CD14-positive monocyte (primary cell): ENCODE measurements around the gene CCDC167. TPM values are rescaled to one million over a fixed set of nuclear protein-coding genes. Genes with fewer than 3 reads are reported as not detected.

Experiments used
- DNase-seq, 3 donors: peaks; one replicate each; pipeline ENCODE4 v3.0.0-alpha.2; 2011 to 2022
- H2AFZ ChIP-seq: 2 replicates; pipeline ENCODE4 v1.6.0; 2012; ENCODE audit warnings: mild to moderate bottlenecking, low read depth, low read length, inconsistent platforms; ENCODE audit not compliant: insufficient read depth, poor library complexity, severe bottlenecking
- H3K27ac ChIP-seq, 2 donors: 1 replicate in 1 of 2; 2 replicates in 1 of 2; pipeline ENCODE4 v1.5.1; 2012 to 2013; ENCODE audit warnings: low read length in 2 of 2, control low read depth in 1 of 2, inconsistent platforms in 1 of 2, low read depth in 1 of 2, mild to moderate bottlenecking in 1 of 2
- H3K27me3 ChIP-seq, 2 donors: one replicate each; pipeline versions ENCODE4 v1.6.0 to v1.6.1; 2011 to 2013; ENCODE audit warnings: low read length in 2 of 2; ENCODE audit not compliant: control insufficient read depth in 2 of 2, insufficient read depth in 2 of 2
- H3K36me3 ChIP-seq, 2 donors: replicated peaks in 1 of 2; 1 replicate in 1 of 2; 2 replicates in 1 of 2; pipeline versions ENCODE4 v1.5.1 to v1.6.1; 2012 to 2013; ENCODE audit warnings: low read length in 2 of 2, control low read depth in 1 of 2, inconsistent platforms in 1 of 2, mild to moderate bottlenecking in 1 of 2; ENCODE audit not compliant: insufficient read depth in 2 of 2, control insufficient read depth in 1 of 2
- H3K4me1 ChIP-seq, 2 donors: 1 replicate in 1 of 2; 2 replicates in 1 of 2; pipeline versions ENCODE4 v1.5.1 to v1.6.1; 2012 to 2013; ENCODE audit warnings: low read length in 2 of 2, control low read depth in 1 of 2, inconsistent platforms in 1 of 2, mild to moderate bottlenecking in 1 of 2, moderate library complexity in 1 of 2; ENCODE audit not compliant: insufficient read depth in 2 of 2, control insufficient read depth in 1 of 2
- H3K4me2 ChIP-seq: replicated peaks from 2 replicates; pipeline ENCODE3; 2012; ENCODE audit warnings: low read length, moderate library complexity, mild to moderate bottlenecking; ENCODE audit not compliant: poor library complexity, severe bottlenecking; ENCODE audit errors: extremely low read depth
- H3K4me3 ChIP-seq, 3 experiments: fragments of 200-600 bp in 1 of 3; sonication (generic) in 1 of 3; replicated peaks in 1 of 3; 1 replicate in 2 of 3; 2 replicates in 1 of 3; pipeline ENCODE4 v1.5.1; 2011 to 2013; ENCODE audit warnings: low read length in 3 of 3, mild to moderate bottlenecking in 3 of 3, control low read depth in 2 of 3, low read depth in 2 of 3, inconsistent platforms in 1 of 3, moderate library complexity in 1 of 3
- H3K79me2 ChIP-seq: 2 replicates; pipeline ENCODE4 v1.6.0; 2012; ENCODE audit warnings: mild to moderate bottlenecking, control low read depth, inconsistent platforms, low read length, moderate library complexity; ENCODE audit not compliant: insufficient read depth
- H3K9ac ChIP-seq: 2 replicates; pipeline ENCODE4 v1.6.0; 2017; ENCODE audit warnings: low read length, mild to moderate bottlenecking; ENCODE audit not compliant: insufficient read depth, poor library complexity, severe bottlenecking
- H3K9me3 ChIP-seq, 2 donors: replicated peaks in 1 of 2; 1 replicate in 1 of 2; 2 replicates in 1 of 2; pipeline versions ENCODE4 v1.5.1 to v1.6.1; 2012 to 2013; ENCODE audit warnings: low read length in 2 of 2, control low read depth in 1 of 2; ENCODE audit not compliant: control insufficient read depth in 1 of 2, insufficient read depth in 1 of 2
- H4K20me1 ChIP-seq: 2 replicates; pipeline ENCODE4 v1.6.0; 2012; ENCODE audit warnings: mild to moderate bottlenecking, low read length, control low read depth, moderate library complexity; ENCODE audit not compliant: insufficient read depth
- H3K27ac Mint-ChIP-seq, 7 donors: one replicate each; pipeline ENCODE4 v1.8.0; 2020; ENCODE audit warnings: mild to moderate bottlenecking in 7 of 7, mixed read lengths in 7 of 7, moderate library complexity in 6 of 7, inconsistent platforms in 2 of 7
- H3K27me3 Mint-ChIP-seq, 3 donors: one replicate each; pipeline ENCODE4 v1.8.0; 2021 to 2022; ENCODE audit warnings: low read depth in 3 of 3, mild to moderate bottlenecking in 3 of 3, mixed read lengths in 3 of 3, moderate library complexity in 3 of 3, inconsistent platforms in 1 of 3
- H3K36me3 Mint-ChIP-seq, 2 donors: one replicate each; pipeline ENCODE4 v1.8.0; 2020; ENCODE audit warnings: mixed read lengths in 2 of 2, inconsistent platforms in 1 of 2, mild to moderate bottlenecking in 1 of 2
- H3K4me1 Mint-ChIP-seq: one replicate; pipeline ENCODE4 v1.8.0; 2020; ENCODE audit warnings: mild to moderate bottlenecking, mixed read lengths
- H3K4me3 Mint-ChIP-seq, 2 donors: one replicate each; pipeline ENCODE4 v1.8.0; 2020; ENCODE audit warnings: mild to moderate bottlenecking in 2 of 2, mixed read lengths in 2 of 2, moderate library complexity in 1 of 2
- H3K9me3 Mint-ChIP-seq, 7 donors: one replicate each; pipeline ENCODE4 v1.8.0; 2020 to 2022; ENCODE audit warnings: mixed read lengths in 7 of 7, mild to moderate bottlenecking in 6 of 7, moderate library complexity in 6 of 7, inconsistent platforms in 2 of 7
- CTCF ChIP-seq: fragments of 200-600 bp; IDR thresholded peaks from one replicate; pipeline ENCODE4 v1.8.0; 2022; ENCODE audit warnings: antibody characterized with exemption, mild to moderate bottlenecking
- WGBS: methylation state at CpG from one replicate; pipeline ENCODE4 v1.1.5; 2013; ENCODE audit warnings: missing lambda C conversion rate; ENCODE audit not compliant: insufficient coverage; 5-methylcytosine and 5-hydroxymethylcytosine counted together
- intact Hi-C, 2 donors: fragments of 100-400 bp; cut with micrococcal nuclease; formaldehyde crosslinking; loops; one replicate each; pipeline versions ENCODE4 v1.15.0 to v1.15.1; 2023
- polyA plus RNA-seq, 3 donors: library from polyadenylated mRNA; depleted of rRNA in 1 of 3; unstranded in 2 of 3; stranded (reverse) in 1 of 3; fragments of 300-500 nt in 2 of 3; fragments of >200 nt in 1 of 3; fragmentation: Illumina TruSeq in 2 of 3; gene quantifications; 1 replicate in 2 of 3; 2 replicates in 1 of 3; pipeline ENCODE4 v1.2.3, GENCODE V29; 2012 to 2021

CCDC167 gene
- polyA plus RNA-seq, 3 donors, result 12.5 to 22.9 (median 20.7) TPM

GRCh38 chr6:37525460-37526357 is 26.0 kb upstream of the CCDC167 start:
- no peak overlapping the region for H3K27ac Mint-ChIP-seq

GRCh38 chr6:37524970-37525318 is 25.3 kb upstream of the CCDC167 start:
- intact Hi-C loops, result loop anchor here in 1 of 2 donors (1.0 kb wide), 1 partner anchor 9 kb away; no protein-coding TSS in a partner anchor
- Histone ChIP-seq H4K20me1 (no peaks in the 10 kb centered on the region), H3K4me2 (no peak overlapping the region), H3K36me3 (no peaks in the 10 kb centered on the region), H3K9ac (no peak overlapping the region), H3K4me1 (no peaks in the 10 kb centered on the region), H3K27me3 (peaks cover 0 to 8% of the 10 kb centered on the region in 2 donors), H3K79me2 (no peaks in the 10 kb centered on the region), H3K27ac (no peak overlapping the region), H3K4me3 (no peak overlapping the region), H3K9me3 (no peaks in the 10 kb centered on the region), H2AFZ (no peak overlapping the region)
- Mint-ChIP-seq H3K9me3 (no peaks in the 10 kb centered on the region), H3K4me3 (no peak overlapping the region), H3K27me3 (peaks cover 18 to 26% (median 19%) of the 10 kb centered on the region in 3 donors), H3K4me1 (no peaks in the 10 kb centered on the region), H3K27ac (no peak overlapping the region), H3K36me3 (no peaks in the 10 kb centered on the region)
- DNase-seq, result no peak
- 100% methylated on average over 1 of the region's 4 CpGs for WGBS
- no peak for TF ChIP-seq CTCF

More at GRCh38 chr6:37525460-37526357, 26.0 kb upstream of the CCDC167 start:
- no peak overlapping the region for H3K27ac ChIP-seq
- 52% methylated on average over 4 of the region's 12 CpGs for WGBS
- Mint-ChIP-seq H3K36me3 (no peaks in the 10 kb centered on the region), H3K4me3 (no peak overlapping the region), H3K9me3 (no peaks in the 10 kb centered on the region), H3K27me3 (peaks cover 18 to 24% (median 19%) of the 10 kb centered on the region in 3 donors), H3K4me1 (no peaks in the 10 kb centered on the region)
- H3K36me3 ChIP-seq, result no peaks in the 10 kb centered on the region
- H3K9me3 ChIP-seq, result no peaks in the 10 kb centered on the region
- DNase-seq, result no peak
- no peak overlapping the region for H3K9ac ChIP-seq
- no peaks in the 10 kb centered on the region for H3K79me2 ChIP-seq
- no peak overlapping the region for H2AFZ ChIP-seq
- no peak overlapping the region for H3K4me3 ChIP-seq
- no peaks in the 10 kb centered on the region for H4K20me1 ChIP-seq
- intact Hi-C loops, result no loop called here
- H3K4me1 ChIP-seq, result no peaks in the 10 kb centered on the region
- H3K4me2 ChIP-seq, result no peak overlapping the region
- TF ChIP-seq CTCF, result no peak
- peaks cover 0 to 8% of the 10 kb centered on the region in 2 donors for H3K27me3 ChIP-seq
